Panc1 (cell line): ENCODE results near the gene DSCAM. TPM values are rescaled to one million over a fixed set of nuclear protein-coding genes. Genes with fewer than 3 reads are reported as not detected.

ENCODE experiments used
- ATAC-seq: fragments of 200-7000 bp; cut with Tn5 transposase; 2 replicates; pipeline ENCODE4 v1.9.1; 2020; ENCODE audit warnings: mild to moderate bottlenecking, moderate library complexity
- BruUV-seq: library from RNA; stranded (reverse); fragments of 400-500 nt; replicated peaks from 2 replicates; lab custom pipeline; 2021; lab: Mats Ljungman, UMichigan
- CTCF ChIA-PET: fragments of 300-600 bp; sonication (Branson Sonifier 250); formaldehyde crosslinking; loops from one replicate; lab custom pipeline; 2022; ENCODE audit warnings: antibody characterized with exemption; lab: Charles Lee
- POLR2A ChIA-PET: fragments of 300-600 bp; sonication (Branson Sonifier 250); formaldehyde crosslinking; loops from one replicate; lab custom pipeline; 2022; ENCODE audit warnings: antibody characterized with exemption; lab: Charles Lee
- DNase-seq: peaks from one replicate; pipeline ENCODE4 v3.0.0-alpha.2; 2010; ENCODE audit warnings: low read depth, low spot score
- H3K27ac ChIP-seq: 2 replicates; pipeline ENCODE4 v1.5.1; 2011; ENCODE audit warnings: mild to moderate bottlenecking, low read length, inconsistent platforms
- H3K27me3 ChIP-seq: fragments of 200-500 bp; sonication (Bioruptor generic); 2 replicates; pipeline ENCODE4 v1.6.0; 2014; ENCODE audit warnings: low read length, inconsistent platforms; ENCODE audit not compliant: control insufficient read depth, insufficient read depth
- H3K36me3 ChIP-seq: fragments of 200-500 bp; sonication (Bioruptor generic); 2 replicates; pipeline ENCODE4 v1.5.1; 2014; ENCODE audit warnings: inconsistent platforms, mild to moderate bottlenecking, low read length, moderate library complexity; ENCODE audit not compliant: control insufficient read depth, insufficient read depth
- H3K4me1 ChIP-seq: 2 replicates; pipeline ENCODE4 v1.5.1; 2011; ENCODE audit warnings: inconsistent platforms, mild to moderate bottlenecking, low read length, moderate library complexity; ENCODE audit not compliant: control insufficient read depth, insufficient read depth
- H3K4me3 ChIP-seq, 2 experiments: 2 replicates each; pipeline ENCODE4 v1.5.1; 2011 to 2012; ENCODE audit warnings: low read depth in 2 of 2, low read length in 2 of 2, mild to moderate bottlenecking in 2 of 2, inconsistent platforms in 1 of 2, moderate library complexity in 1 of 2
- H3K9me3 ChIP-seq: fragments of 200-500 bp; sonication (Bioruptor generic); 2 replicates; pipeline ENCODE4 v1.5.1; 2014; ENCODE audit warnings: low read depth, mild to moderate bottlenecking, inconsistent platforms, low read length, moderate library complexity; ENCODE audit not compliant: control insufficient read depth, insufficient read depth
- CTCF ChIP-seq: fragments of 450-650 bp; IDR thresholded peaks from 2 replicates; pipeline ENCODE4 v1.5.1; 2017; ENCODE audit warnings: mild to moderate bottlenecking
- POLR2AphosphoS5 ChIP-seq: IDR thresholded peaks from 2 replicates; pipeline ENCODE4 v1.6.1; 2012; ENCODE audit warnings: mild to moderate bottlenecking, low read depth, low read length, moderate library complexity
- SIN3A ChIP-seq: IDR thresholded peaks from 2 replicates; pipeline ENCODE4 v1.6.1; 2012; ENCODE audit warnings: low read depth, mild to moderate bottlenecking, low read length, moderate library complexity, borderline replicate concordance; ENCODE audit not compliant: insufficient read depth
- TCF7L2 ChIP-seq: IDR thresholded peaks from 2 replicates; pipeline ENCODE4 v1.6.1; 2011; ENCODE audit warnings: mild to moderate bottlenecking, low read depth, low read length, inconsistent platforms
- in situ Hi-C: cut with HindIII; loops from 2 replicates; pipeline ENCODE4 v1.10.0; 2016; ENCODE audit warnings: low sequenced_read_pairs, low pct_unique_long_range_greater_than_20kb
- intact Hi-C: fragments of 100-400 bp; cut with micrococcal nuclease; formaldehyde crosslinking; loops from one replicate; pipeline ENCODE4 v1.10.0; 2022; ENCODE audit not compliant: unreplicated experiment
- total RNA-seq: library from RNA; stranded (reverse); gene quantifications from one replicate; pipeline ENCODE4 v1.2.1, GENCODE V29; 2021; ENCODE audit not compliant: unreplicated experiment
- TF ChIP-seq, protein P1 (sequence below), 2 experiments: IDR thresholded peaks; 2 replicates each; pipeline ENCODE4 v1.6.1; 2011 to 2012; ENCODE audit warnings: low read depth in 2 of 2, control low read depth in 1 of 2, low read length in 1 of 2, mild to moderate bottlenecking in 1 of 2, moderate library complexity in 1 of 2; ENCODE audit not compliant: insufficient read depth in 1 of 2

DSCAM gene
- total RNA-seq, 1 experiment from 2014 or later = not detected

GRCh38 chr21:40015818-40016217 is 831.1 kb downstream of the DSCAM start:
- POLR2A ChIA-PET = no interaction called here
- CTCF ChIA-PET = no interaction called here
- ATAC-seq (no peak), DNase-seq (no peak)
- Histone ChIP-seq H3K9me3 (no peaks in the 10 kb centered on the region), H3K27me3 (no peaks in the 10 kb centered on the region), H3K27ac (no peak overlapping the region), H3K4me1 (no peaks in the 10 kb centered on the region), H3K4me3 (no peak overlapping the region), H3K36me3 (no peaks in the 10 kb centered on the region)
- BruUV-seq = no TSS peak
- in situ Hi-C loops (no loop called here), intact Hi-C loops (no loop called here)
- no peak for TF ChIP-seq POLR2AphosphoS5
- TF ChIP-seq SIN3A = no peak
- TF ChIP-seq TCF7L2 = no peak
- TF ChIP-seq CTCF = no peak
- TF ChIP-seq, protein P1, sequence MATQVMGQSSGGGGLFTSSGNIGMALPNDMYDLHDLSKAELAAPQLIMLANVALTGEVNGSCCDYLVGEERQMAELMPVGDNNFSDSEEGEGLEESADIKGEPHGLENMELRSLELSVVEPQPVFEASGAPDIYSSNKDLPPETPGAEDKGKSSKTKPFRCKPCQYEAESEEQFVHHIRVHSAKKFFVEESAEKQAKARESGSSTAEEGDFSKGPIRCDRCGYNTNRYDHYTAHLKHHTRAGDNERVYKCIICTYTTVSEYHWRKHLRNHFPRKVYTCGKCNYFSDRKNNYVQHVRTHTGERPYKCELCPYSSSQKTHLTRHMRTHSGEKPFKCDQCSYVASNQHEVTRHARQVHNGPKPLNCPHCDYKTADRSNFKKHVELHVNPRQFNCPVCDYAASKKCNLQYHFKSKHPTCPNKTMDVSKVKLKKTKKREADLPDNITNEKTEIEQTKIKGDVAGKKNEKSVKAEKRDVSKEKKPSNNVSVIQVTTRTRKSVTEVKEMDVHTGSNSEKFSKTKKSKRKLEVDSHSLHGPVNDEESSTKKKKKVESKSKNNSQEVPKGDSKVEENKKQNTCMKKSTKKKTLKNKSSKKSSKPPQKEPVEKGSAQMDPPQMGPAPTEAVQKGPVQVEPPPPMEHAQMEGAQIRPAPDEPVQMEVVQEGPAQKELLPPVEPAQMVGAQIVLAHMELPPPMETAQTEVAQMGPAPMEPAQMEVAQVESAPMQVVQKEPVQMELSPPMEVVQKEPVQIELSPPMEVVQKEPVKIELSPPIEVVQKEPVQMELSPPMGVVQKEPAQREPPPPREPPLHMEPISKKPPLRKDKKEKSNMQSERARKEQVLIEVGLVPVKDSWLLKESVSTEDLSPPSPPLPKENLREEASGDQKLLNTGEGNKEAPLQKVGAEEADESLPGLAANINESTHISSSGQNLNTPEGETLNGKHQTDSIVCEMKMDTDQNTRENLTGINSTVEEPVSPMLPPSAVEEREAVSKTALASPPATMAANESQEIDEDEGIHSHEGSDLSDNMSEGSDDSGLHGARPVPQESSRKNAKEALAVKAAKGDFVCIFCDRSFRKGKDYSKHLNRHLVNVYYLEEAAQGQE (IDR thresholded peaks at IDR 0.05; ENCODE audit: insufficient read depth in 1 of 2, low read depth in 2 of 2, low read length in 1 of 2) = no peak

- no TSS peak for BruUV-seq
- ChIA-PET POLR2A (no interaction called here), CTCF (no interaction called here)
- H3K27me3 ChIP-seq = no peaks in the 10 kb centered on the region
- no peaks in the 10 kb centered on the region for H3K9me3 ChIP-seq
- H3K4me1 ChIP-seq = no peaks in the 10 kb centered on the region
- ATAC-seq = no peak
- no peak overlapping the region for H3K4me3 ChIP-seq
- DNase-seq = no peak
- no peak for TF ChIP-seq CTCF
- no peak for TF ChIP-seq TCF7L2
- no peak for TF ChIP-seq SIN3A
- TF ChIP-seq POLR2AphosphoS5 = no peak
- H3K27ac ChIP-seq = no peak overlapping the region
- H3K36me3 ChIP-seq = no peaks in the 10 kb centered on the region
- intact Hi-C loops = no loop called here
- in situ Hi-C loops = no loop called here
These were observed 832.6 kb downstream of the DSCAM start for GRCh38 chr21:40014394-40014793.
